Fibroblast of peridontal ligament (primary cell): ENCODE measurements around the gene SATB2.

Source experiments
- DNase-seq: peaks from one replicate; pipeline ENCODE4 v3.0.0-alpha.2; 2010; ENCODE audit errors: extremely low read depth

Gene SATB2

DNA sequence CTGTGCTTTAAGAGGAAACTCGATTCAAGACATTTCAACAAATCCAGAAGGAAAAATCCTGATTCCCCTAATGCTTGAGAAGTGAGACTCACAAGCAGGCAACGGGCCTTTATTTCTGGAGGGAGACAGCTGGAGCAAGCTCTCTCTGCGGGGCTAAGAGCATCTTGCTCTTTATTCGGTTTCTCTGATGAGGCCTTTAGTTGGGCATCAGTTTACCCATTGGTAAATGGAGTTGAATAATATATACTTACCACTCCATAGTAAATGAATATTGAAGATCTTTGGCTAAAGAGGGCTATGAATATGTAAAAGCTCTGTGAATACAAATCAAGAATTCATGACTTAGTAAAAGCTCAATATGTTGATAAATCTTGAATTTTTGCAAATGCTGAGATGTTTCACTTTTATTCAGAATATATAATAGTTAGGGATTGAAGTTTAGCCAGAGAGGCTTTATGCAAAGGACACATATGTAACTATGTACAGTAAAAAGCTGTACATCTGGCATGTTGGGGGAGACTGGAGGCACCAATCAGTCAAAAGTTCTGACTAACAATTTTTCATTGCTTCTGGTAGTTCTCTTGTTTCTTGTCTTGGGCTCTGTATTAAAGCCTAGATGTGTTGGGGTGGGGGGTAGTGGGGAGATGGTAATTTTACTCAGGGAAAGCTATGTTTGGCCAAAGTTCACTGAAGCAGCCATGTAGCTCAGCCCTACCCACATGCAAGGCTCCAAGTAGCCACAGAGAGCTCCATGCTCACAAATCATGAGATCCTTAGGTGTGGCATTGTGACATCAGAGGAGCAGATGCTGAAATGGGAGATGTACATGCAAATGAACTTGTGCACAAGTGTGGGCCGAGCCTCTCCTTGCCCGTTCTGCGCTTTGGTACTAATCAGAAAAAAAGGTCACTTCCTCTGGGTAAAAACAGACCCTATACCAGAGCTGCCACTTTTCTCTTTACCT is 200.2 kb downstream of the SATB2 start:
- DNase-seq = no peak

- DNase-seq = no peak
These were observed 227.6 kb downstream of the SATB2 start for GRCh38 chr2:199230091-199230490.

DNA sequence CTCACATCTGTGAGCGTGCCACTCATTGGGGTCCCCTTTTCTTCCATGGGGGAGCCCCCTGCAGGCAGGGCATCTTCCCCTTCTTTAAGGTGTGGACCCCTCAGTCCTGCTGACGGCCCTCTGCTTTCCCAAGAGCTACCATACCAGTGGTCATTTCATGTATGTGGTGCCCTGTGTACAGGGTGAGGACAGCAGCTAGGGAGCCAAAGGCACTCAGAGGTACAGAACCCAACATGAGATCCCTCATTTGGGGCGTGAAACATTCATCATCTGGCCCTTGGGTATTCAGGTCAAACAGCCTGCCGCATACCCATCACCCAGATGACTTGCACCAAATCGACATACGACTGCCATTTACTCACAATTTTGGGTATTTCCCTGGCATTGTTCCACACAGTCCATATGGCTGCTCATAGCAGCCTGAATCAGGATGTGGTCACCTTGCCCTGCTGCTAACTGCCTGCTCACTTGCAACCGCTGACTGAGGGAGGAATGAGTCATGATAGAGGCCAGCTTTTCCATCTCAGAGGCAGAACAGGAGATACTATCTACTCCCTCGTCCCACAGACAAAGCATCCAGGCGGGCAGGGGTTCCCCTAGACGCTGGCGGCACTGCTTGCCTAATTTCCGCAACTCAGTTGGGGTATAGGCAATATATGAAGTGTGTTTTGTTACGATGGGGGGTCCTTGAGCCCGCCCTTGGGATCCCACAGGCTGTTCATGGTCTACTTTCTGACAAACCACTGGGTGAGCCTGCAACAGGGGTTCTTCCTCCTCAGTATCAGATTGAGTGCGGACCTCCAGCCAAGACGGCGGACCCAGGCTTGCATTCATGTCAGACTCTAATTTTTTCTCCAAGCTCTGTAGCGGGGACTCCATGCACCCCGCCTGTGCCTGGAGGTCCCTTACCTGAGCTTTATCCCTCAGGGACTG is 228.6 kb downstream of the SATB2 start:
- peak; percentile 94 for DNase-seq

DNA sequence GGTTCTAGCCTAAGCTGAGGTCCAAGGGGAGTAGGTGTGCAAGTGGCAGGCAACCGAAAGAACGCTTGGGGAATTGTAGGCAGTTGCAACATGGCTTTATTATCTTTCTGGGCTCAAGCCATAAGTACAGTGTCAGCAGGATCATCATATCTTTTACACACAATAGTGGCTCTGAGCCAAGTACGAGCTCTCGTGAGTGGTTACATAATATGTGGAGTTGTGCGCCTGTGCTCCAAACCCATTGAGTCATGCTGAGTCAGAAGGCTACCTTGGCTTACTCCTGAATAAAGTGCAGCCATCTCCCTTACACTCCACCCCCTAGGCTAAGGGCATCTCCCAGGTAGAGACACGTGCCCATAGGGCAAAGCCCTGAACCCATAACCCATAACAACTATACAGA is 233.9 kb downstream of the SATB2 start:
- no peak for DNase-seq

DNA sequence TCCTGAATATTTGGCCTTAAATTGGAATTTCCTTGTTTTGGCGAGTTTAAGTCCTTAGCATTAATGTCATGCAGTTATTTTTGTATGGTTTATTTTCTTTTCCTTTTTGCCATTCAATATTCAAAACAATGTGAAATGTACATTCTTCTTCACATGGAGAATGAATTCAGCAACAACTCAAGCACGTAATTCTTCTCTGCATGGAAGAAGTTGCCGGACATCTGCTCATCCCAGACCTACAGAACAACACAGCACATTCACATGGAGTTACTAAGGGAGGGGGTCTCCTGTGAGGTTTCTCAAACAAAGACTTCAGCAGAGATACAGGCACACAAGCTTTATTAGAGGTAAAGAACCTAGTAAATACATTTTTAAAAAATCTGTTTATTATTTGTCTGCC is 236.8 kb downstream of the SATB2 start:
- peak; percentile 46 for DNase-seq

- DNase-seq = no peak
These were observed 238.2 kb downstream of the SATB2 start for GRCh38 chr2:199219551-199219950.
